GM20000 (cell line): ENCODE data around the gene SLC39A11.
"Not testable (repeated sequence)": the region's sequence is repeated elsewhere in the genome, so short reads cannot be mapped to it uniquely, and the experiment has no call there.

ENCODE experiments used
- DNase-seq: peaks from one replicate; pipeline ENCODE4 v3.0.0; 2012; ENCODE audit warnings: low spot score
- CTCF ChIP-seq: IDR thresholded peaks from 2 replicates; pipeline ENCODE4 v1.5.1; 2012; ENCODE audit warnings: mild to moderate bottlenecking, control low read depth; ENCODE audit errors: extremely low read depth, missing control alignments

The SLC39A11 gene

DNA sequence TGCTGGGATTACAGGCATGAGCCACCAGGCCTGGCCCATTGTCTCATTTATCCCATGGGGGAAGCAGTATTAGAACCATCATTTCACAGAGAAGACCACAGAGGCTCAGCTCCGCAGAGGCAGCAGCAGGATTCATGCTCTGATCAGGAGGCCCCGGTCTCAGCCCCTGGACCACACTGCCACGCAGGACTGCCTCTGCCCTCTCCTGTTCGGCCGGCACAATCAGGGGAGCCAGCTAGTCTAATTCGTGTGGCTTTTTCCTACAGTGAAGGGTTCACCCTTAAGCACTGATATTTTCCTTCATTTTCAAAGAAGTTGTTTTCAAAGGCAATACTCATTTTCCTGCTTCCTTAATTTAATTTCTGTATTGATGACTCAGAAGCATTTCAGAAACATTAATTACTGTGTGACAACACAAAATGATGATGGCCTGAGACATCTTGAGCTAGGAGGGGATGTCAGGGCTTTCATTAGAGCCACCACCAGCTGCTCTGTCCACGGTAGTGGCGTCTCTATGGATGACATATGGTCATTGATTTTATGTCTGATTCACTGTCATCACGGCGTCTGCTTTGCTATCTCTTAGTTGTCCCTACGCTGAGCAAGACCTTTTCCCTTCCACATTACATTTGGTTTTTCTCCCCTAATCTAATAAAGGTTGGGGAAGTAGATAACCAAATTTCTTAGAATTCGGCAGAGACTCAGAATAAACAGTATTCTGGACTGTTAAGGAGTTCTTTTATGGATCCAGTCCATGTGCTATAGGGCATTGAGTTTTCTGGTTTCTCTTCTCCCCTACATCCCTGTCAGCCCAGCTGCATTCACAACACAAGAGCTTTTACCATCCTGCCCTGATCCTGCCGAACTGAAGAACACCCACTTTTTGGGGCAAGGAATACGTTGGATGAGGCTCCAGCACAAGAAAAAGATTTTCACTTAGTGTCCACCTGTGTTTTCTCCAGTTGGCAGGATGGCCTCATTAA, 314.0 kb downstream of the SLC39A11 start:
- DNase-seq, result no peak
- TF ChIP-seq CTCF, result no peak

DNA sequence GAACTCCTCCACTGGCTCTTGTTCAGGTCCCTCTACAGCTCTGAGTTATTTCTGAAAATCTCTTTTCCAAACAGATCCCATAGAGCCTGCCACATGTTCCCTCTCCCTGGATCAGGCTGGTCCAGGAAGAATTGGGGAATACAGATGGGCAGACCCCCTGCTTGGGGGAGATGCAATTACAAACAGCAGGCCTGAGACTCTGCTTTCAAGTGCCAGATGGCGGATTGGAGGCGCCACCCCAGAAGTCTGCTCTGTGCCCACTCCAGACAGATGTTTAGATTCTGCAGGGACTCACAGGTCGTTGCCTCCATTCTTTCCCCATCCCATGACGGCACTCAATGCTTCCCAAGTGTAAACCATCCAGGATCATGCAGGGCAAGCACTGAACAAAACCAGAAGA, 316.6 kb downstream of the SLC39A11 start:
- DNase-seq, result no peak
- no peak for TF ChIP-seq CTCF

GRCh38 chr17:72775237-72775636, 317.3 kb downstream of the SLC39A11 start:
- TF ChIP-seq CTCF, result no peak
- no peak for DNase-seq

- no peak for TF ChIP-seq CTCF
- no peak for DNase-seq
Measured at GRCh38 chr17:72774236-72774635, 318.3 kb downstream of the SLC39A11 start.

DNA sequence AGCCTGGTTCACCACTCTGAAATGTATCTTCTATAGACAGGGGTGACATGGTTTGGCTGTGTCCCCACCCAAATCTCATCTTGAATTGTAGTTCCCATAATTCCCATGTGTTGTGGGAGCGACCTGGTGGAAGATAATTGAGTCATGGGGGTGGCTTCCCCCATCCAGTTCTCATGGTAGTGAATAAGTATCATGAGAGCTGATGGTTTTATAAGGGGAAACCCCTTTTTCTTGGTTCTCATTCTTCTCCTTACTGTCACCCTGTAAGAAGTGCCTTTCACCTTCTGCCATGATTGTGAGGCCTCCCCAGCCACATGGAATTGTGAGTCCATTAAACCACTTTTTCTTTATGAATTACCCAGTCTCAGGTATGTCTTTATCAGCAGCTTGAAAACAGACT, 319.3 kb downstream of the SLC39A11 start:
- not testable (repeated sequence) for DNase-seq

DNA sequence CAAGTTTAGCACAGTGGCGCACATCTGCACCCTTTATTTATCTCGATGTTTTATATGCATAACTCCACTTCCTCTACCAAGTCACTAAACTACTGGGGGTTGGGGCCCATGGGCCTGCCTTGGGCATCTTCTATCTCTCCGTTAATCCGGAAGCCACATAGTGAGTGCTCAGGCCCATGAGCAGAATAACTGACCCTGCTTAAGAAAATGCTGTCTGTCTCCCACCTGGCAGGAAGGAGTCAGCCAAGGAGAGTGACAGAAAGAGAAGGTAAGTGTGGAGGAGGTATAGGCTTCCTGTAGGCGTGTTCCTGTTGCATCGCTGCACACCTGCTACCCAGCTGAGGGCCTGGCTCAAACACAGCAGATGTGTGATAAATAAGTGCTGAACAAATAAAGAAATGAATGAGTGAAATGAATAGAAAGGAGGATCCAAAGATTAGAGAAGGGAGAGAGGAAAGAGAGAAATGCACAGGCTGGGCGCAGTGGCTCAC, 320.1 kb downstream of the SLC39A11 start:
- no peak for DNase-seq
- no peak for TF ChIP-seq CTCF

GRCh38 chr17:72771734-72772133, 320.8 kb downstream of the SLC39A11 start:
- no peak for TF ChIP-seq CTCF

More at GRCh38 chr17:72771734-72772133, 320.8 kb downstream of the SLC39A11 start:
- no peak for DNase-seq
